ENCODE data around the gene SYT12. TPM values are rescaled to one million over a fixed set of nuclear protein-coding genes. Genes with fewer than 3 reads are reported as not detected.
A peak's percentile ranks its signal among the peaks of the same experiment; 100 is the strongest.

The SYT12 gene
- total RNA-seq, 1 experiment from 2014 or later: 1.9 TPM

- no peaks in the 10 kb centered on the region for H3K9me3 Mint-ChIP-seq
- Histone ChIP-seq H3K23me2 (ENCODE audit: insufficient read length, low read depth, low read length, poor library complexity, severe bottlenecking) (peaks cover 3% of the 10 kb centered on the region), H3K23ac (ENCODE audit: insufficient read length, low read depth, low read length) (no peak overlapping the region), H3K9ac (ENCODE audit: extremely low read depth, insufficient read length, low read length) (no peak overlapping the region), H4K91ac (ENCODE audit: insufficient read length, low read depth, low read length) (no peak overlapping the region), H3T11ph (ENCODE audit: low read length) (no peak overlapping the region), H2BK5ac (ENCODE audit: insufficient read length, low read length) (no peak overlapping the region), H3K27me3 (ENCODE audit: insufficient read depth, low read length) (no peaks in the 10 kb centered on the region), H3K4me1 (ENCODE audit: insufficient read depth, low read length) (no peaks in the 10 kb centered on the region), H3K18ac (ENCODE audit: insufficient read length, low read depth, low read length) (peak overlapping the region; percentile 21), H3K4me2 (ENCODE audit: insufficient read depth, insufficient read length, low read length) (no peak overlapping the region), H2BK120ac (ENCODE audit: low read depth, low read length, poor library complexity, severe bottlenecking) (no peak overlapping the region), H3K79me1 (ENCODE audit: insufficient read depth, low read depth, low read length, poor library complexity, severe bottlenecking) (no peaks in the 10 kb centered on the region), H2BK20ac (ENCODE audit: low read depth, low read length, poor library complexity, severe bottlenecking) (no peak overlapping the region), H2AK5ac (ENCODE audit: insufficient read length, low read length) (no peak overlapping the region), H3K14ac (ENCODE audit: insufficient read depth, low read length) (no peak overlapping the region), H3K9me3 (ENCODE audit: control insufficient read depth, low read depth, low read length) (no peaks in the 10 kb centered on the region), H4K20me1 (ENCODE audit: control insufficient read depth, insufficient read depth, insufficient read length) (no peaks in the 10 kb centered on the region), H2BK12ac (ENCODE audit: insufficient read length, low read depth, low read length) (no peak overlapping the region), H4K8ac (replicated peaks; ENCODE audit: insufficient read length, low read depth, low read length) (no peak overlapping the region), H2BK15ac (ENCODE audit: low read depth, low read length) (no peak overlapping the region), H3K79me2 (ENCODE audit: insufficient read depth, low read length) (no peaks in the 10 kb centered on the region), H3K27ac (ENCODE audit: insufficient read length, low read depth, low read length) (no peak overlapping the region), H3K56ac (ENCODE audit: insufficient read length, low read depth, low read length) (no peak overlapping the region), H4K5ac (ENCODE audit: insufficient read length, low read depth, low read length) (no peak overlapping the region), H2AFZ (ENCODE audit: low read length) (no peak overlapping the region), H3K4ac (ENCODE audit: low read depth, low read length) (no peak overlapping the region)
- DNase-seq: no peak
- peaks cover 0 to 9% of the 10 kb centered on the region in 2 experiments; a peak in 1 of 4 replicates for H3K4me1 Mint-ChIP-seq
- H3K36me3 Mint-ChIP-seq (ENCODE audit: insufficient read depth in 1 of 3, low read depth in 3 of 3): no peaks in the 10 kb centered on the region
- WGBS (ENCODE audit: extremely low coverage, insufficient read length, low lambda C conversion rate): no CpG with 5 or more reads among the region's 12 CpGs
- no peak overlapping the region for H3K4me3 Mint-ChIP-seq
- no peaks in the 10 kb centered on the region; the same call in 1 of the 2 replicates for H3K27me3 Mint-ChIP-seq (ENCODE audit: low read depth)
- 0 out of 3 replicates have a peak, but pooled peaks have one; percentile 23 for TF ChIP-seq CTCF (conservative IDR thresholded peaks at IDR 0.05)
- H3K27ac Mint-ChIP-seq: no peak overlapping the region; a peak in 1 of 7 replicates
Observed at GRCh38 chr11:67040147-67040546, 17.2 kb downstream of the SYT12 start.
